GM12878 (cell line): ENCODE measurements around the gene COX6A1. TPM values are rescaled to one million over a fixed set of nuclear protein-coding genes. Genes with fewer than 3 reads are reported as not detected.
A peak's percentile ranks its signal among the peaks of the same experiment; 100 is the strongest.

ENCODE experiments used
- ATAC-seq: fragments of 200-7000 bp; cut with Tn5 transposase; 3 replicates; pipeline ENCODE4 v1.9.1; 2020; ENCODE audit warnings: mild to moderate bottlenecking, moderate library complexity
- BruUV-seq: library from RNA; stranded (reverse); fragments of 400-500 nt; replicated peaks from 2 replicates; lab custom pipeline; 2021; lab: Mats Ljungman, UMichigan
- CTCF ChIA-PET: fragments of 300-600 bp; sonication (Branson Sonifier 250); formaldehyde crosslinking; extraction: SDS; loops from one replicate; lab custom pipeline; 2021; ENCODE audit warnings: inconsistent platforms; lab: Yijun Ruan, JAX
- POLR2A ChIA-PET: fragments of 350-600 bp; formaldehyde crosslinking; extraction: SDS; loops from one replicate; lab custom pipeline; 2021; ENCODE audit warnings: inconsistent platforms; lab: Charles Lee
- RAD21 ChIA-PET: fragments of 300-600 bp; sonication (Branson Sonifier 250); formaldehyde crosslinking; loops from one replicate; lab custom pipeline; 2023; ENCODE audit warnings: antibody characterized with exemption; ENCODE audit not compliant: unreplicated experiment; lab: Charles Lee
- SMC1A ChIA-PET: fragments of 300-600 bp; sonication (Branson Sonifier 250); formaldehyde crosslinking; loops from one replicate; lab custom pipeline; 2023; ENCODE audit not compliant: unreplicated experiment, uncharacterized antibody; lab: Charles Lee
- DNase-seq: peaks from one replicate; pipeline ENCODE4 v3.0.0-alpha.2; 2011; ENCODE audit warnings: low read depth, low spot score
- FAIRE-seq: peaks from 3 replicates; lab custom pipeline; 2011; peaks lifted over from hg19 to GRCh38; lab: Jason Lieb, UNC
- H2AFZ ChIP-seq: 2 replicates; pipeline ENCODE4 v1.6.0; 2011; ENCODE audit warnings: low read depth, low read length, control low read depth; ENCODE audit not compliant: control insufficient read depth
- H3K27ac ChIP-seq: 2 replicates; pipeline ENCODE4 v1.5.1; 2011; ENCODE audit warnings: control low read depth; ENCODE audit not compliant: control insufficient read depth, insufficient read depth
- H3K27me3 ChIP-seq, 2 experiments: replicated peaks in 1 of 2; 2 replicates each; pipeline versions ENCODE4 v1.6.0 to v1.6.1; 2011; ENCODE audit warnings: low read length in 1 of 2; ENCODE audit not compliant: control insufficient read depth in 2 of 2, insufficient read depth in 2 of 2
- H3K36me3 ChIP-seq, 2 experiments: 2 replicates each; pipeline ENCODE4 v1.5.1; 2011; ENCODE audit warnings: low read length in 1 of 2; ENCODE audit not compliant: control insufficient read depth in 2 of 2, insufficient read depth in 2 of 2
- H3K4me1 ChIP-seq: 2 replicates; pipeline ENCODE4 v1.6.1; 2011; ENCODE audit warnings: mild to moderate bottlenecking, low read length, moderate library complexity, mixed read lengths; ENCODE audit not compliant: control insufficient read depth, insufficient read depth
- H3K4me2 ChIP-seq: 2 replicates; pipeline ENCODE4 v1.6.0; 2011; ENCODE audit warnings: control low read depth; ENCODE audit not compliant: control insufficient read depth, insufficient read depth
- H3K4me3 ChIP-seq: fragments of 200-600 bp; sonication (generic); 2 replicates; pipeline ENCODE4 v1.5.1; 2016
- H3K79me2 ChIP-seq: 2 replicates; pipeline ENCODE4 v1.6.0; 2011; ENCODE audit warnings: low read length; ENCODE audit not compliant: control insufficient read depth, insufficient read depth
- H3K9ac ChIP-seq: 2 replicates; pipeline ENCODE4 v1.8.0; 2011; ENCODE audit warnings: low read length, control low read depth, mixed read lengths; ENCODE audit not compliant: control insufficient read depth, insufficient read depth
- H3K9me3 ChIP-seq: replicated peaks from 3 replicates; pipeline ENCODE4 v1.5.1; 2011; ENCODE audit warnings: mild to moderate bottlenecking, low read length; ENCODE audit not compliant: control insufficient read depth, insufficient read depth
- H4K20me1 ChIP-seq: 2 replicates; pipeline ENCODE4 v1.6.0; 2011; ENCODE audit not compliant: control insufficient read depth, insufficient read depth
- BCLAF1 ChIP-seq: fragments of 450-650 bp; IDR thresholded peaks from 2 replicates; pipeline ENCODE4 v1.6.1; 2017; ENCODE audit warnings: antibody characterized with exemption, mild to moderate bottlenecking, moderate library complexity
- CBFB ChIP-seq: IDR thresholded peaks from 2 replicates; pipeline ENCODE4 v1.6.1; 2016; ENCODE audit warnings: antibody characterized with exemption, low read depth
- CTCF ChIP-seq, 3 experiments: IDR thresholded peaks in 2 of 3; conservative IDR thresholded peaks in 1 of 3; 2 replicates each; pipeline ENCODE4 v1.5.1; 2011; ENCODE audit warnings: low read depth in 3 of 3, low read length in 3 of 3, mild to moderate bottlenecking in 3 of 3, control low read depth in 2 of 3, moderate library complexity in 2 of 3, inconsistent platforms in 1 of 3, mixed read lengths in 1 of 3; ENCODE audit not compliant: control insufficient read depth in 2 of 3, insufficient read depth in 1 of 3; ENCODE audit errors: extremely low read depth in 1 of 3
- HDAC2 ChIP-seq: fragments of 200-600 bp; sonication (generic); IDR thresholded peaks from 2 replicates; pipeline ENCODE4 v1.6.1; 2017
- MEF2B ChIP-seq: fragments of 450-650 bp; IDR thresholded peaks from 2 replicates; pipeline ENCODE4 v1.6.1; 2018; ENCODE audit warnings: mild to moderate bottlenecking, moderate library complexity; ENCODE audit not compliant: partially characterized antibody, poor library complexity, severe bottlenecking
- MLLT1 ChIP-seq: fragments of 450-650 bp; IDR thresholded peaks from 2 replicates; pipeline ENCODE4 v1.6.1; 2016; ENCODE audit warnings: mild to moderate bottlenecking
- MYB ChIP-seq: fragments of 150-350 bp; IDR thresholded peaks from 2 replicates; pipeline ENCODE4 v1.6.1; 2014; ENCODE audit warnings: mild to moderate bottlenecking, low read depth, low read length, borderline replicate concordance
- MYC ChIP-seq: IDR thresholded peaks from 2 replicates; pipeline ENCODE4 v1.6.1; 2011; ENCODE audit warnings: mild to moderate bottlenecking, low read length, moderate library complexity, inconsistent platforms; ENCODE audit not compliant: insufficient read depth, insufficient replicate concordance, insufficient read length, severe bottlenecking
- RAD21 ChIP-seq: IDR thresholded peaks from 2 replicates; pipeline ENCODE4 v1.6.1; 2011; ENCODE audit warnings: mild to moderate bottlenecking, low read depth, low read length, moderate library complexity; ENCODE audit not compliant: insufficient read depth
- RCOR1 ChIP-seq: conservative IDR thresholded peaks from 2 replicates; pipeline ENCODE4 v1.6.1; 2012; ENCODE audit warnings: low read depth, low read length, improper control_type of control experiment
- SMC3 ChIP-seq: IDR thresholded peaks from 2 replicates; pipeline ENCODE4 v1.6.1; 2011; ENCODE audit warnings: low read length, improper control_type of control experiment, borderline replicate concordance
- TARDBP ChIP-seq: IDR thresholded peaks from 2 replicates; pipeline ENCODE4 v1.6.1; 2016; ENCODE audit warnings: borderline replicate concordance
- ZNF687 ChIP-seq: fragments of 450-650 bp; IDR thresholded peaks from 2 replicates; pipeline ENCODE4 v1.6.1; 2017; ENCODE audit warnings: mild to moderate bottlenecking, moderate library complexity
- WGBS: methylation state at CpG from one replicate; pipeline ENCODE4 v1.1.6; 2016; ENCODE audit warnings: low lambda C conversion rate; ENCODE audit not compliant: insufficient replicate concordance, insufficient coverage; ENCODE audit errors: missing lambda C conversion rate; 5-methylcytosine and 5-hydroxymethylcytosine counted together
- in situ Hi-C: fragments of 300-500 bp; cut with MboI; formaldehyde crosslinking; loops from 9 replicates; pipeline ENCODE4 v1.14.3; 2018; ENCODE audit warnings: mixed read lengths
- intact Hi-C: fragments of 100-400 bp; cut with micrococcal nuclease; formaldehyde crosslinking; loops from one replicate; pipeline ENCODE4 v1.14.2; 2022; ENCODE audit not compliant: unreplicated experiment
- polyA plus RNA-seq, 11 experiments: library from polyadenylated mRNA; depleted of rRNA in 4 of 11; unstranded in 6 of 11; stranded (reverse) in 5 of 11; fragments of >200 nt; fragmentation: Nextera tagmentation in 4 of 11; fragmentation: Illumina TruSeq in 1 of 11; extraction: Ambion mirVana in 4 of 11; extraction: Trizol in 1 of 11; gene quantifications; 1 replicate in 1 of 11; 2 replicates in 10 of 11; pipeline versions ENCODE4 v1.2.1 to v1.2.3, GENCODE V29; 2011 to 2016; ENCODE audit warnings: inconsistent platforms in 2 of 11, missing spikeins in 2 of 11, low read depth in 1 of 11
- total RNA-seq, 4 experiments: library from RNA; depleted of rRNA in 3 of 4; stranded (reverse); fragments of >200 nt in 3 of 4; fragmentation: Illumina TruSeq in 1 of 4; extraction: Trizol in 1 of 4; gene quantifications; 2 replicates each; pipeline versions ENCODE4 v1.2.1 to v1.2.3, GENCODE V29; 2013 to 2021

Gene COX6A1
- total and polyA plus RNA-seq, 10 of the 15 experiments (the other 5 are each of a cell fraction or from before 2014, with no cell fraction given): 408 to 2,723 (median 1,019) TPM

- in situ Hi-C loops (no loop called here), intact Hi-C loops (no loop called here)
- no peak for DNase-seq
- peaks cover 8 to 25% of the 10 kb centered on the region in 2 experiments for H3K36me3 ChIP-seq
- peak; percentile 92 for ATAC-seq
- no peaks in the 10 kb centered on the region for H3K4me1 ChIP-seq
- no peak for FAIRE-seq
- no peak overlapping the region for H3K4me2 ChIP-seq
- ChIA-PET RAD21 (no interaction called here), CTCF (interaction anchor here (1.3 to 4.3 kb wide), 5 partner anchors 14 to 152 kb away, joined by 3 to 39 read pairs (median 6); partner anchors contain the start of genes SIRT4 and SRSF9), SMC1A (interaction anchor here (0.7 to 3.0 kb wide), 5 partner anchors 9 to 82 kb away, joined by 3 to 10 read pairs (median 4); no protein-coding TSS in a partner anchor), POLR2A (interaction anchor here (0.7 kb wide), 1 partner anchor 11 kb away, joined by 3 read pairs; no protein-coding TSS in a partner anchor)
- H3K27ac ChIP-seq: no peak overlapping the region
- H3K79me2 ChIP-seq: peaks cover 2% of the 10 kb centered on the region
- no peak overlapping the region for H3K9ac ChIP-seq
- H4K20me1 ChIP-seq: no peaks in the 10 kb centered on the region
- H3K4me3 ChIP-seq: no peak overlapping the region
- no peaks in the 10 kb centered on the region for H3K27me3 ChIP-seq
- 12% methylated on average over 4 of the region's 4 CpGs for WGBS
- H2AFZ ChIP-seq: no peak overlapping the region
- BruUV-seq: no TSS peak
- no peaks in the 10 kb centered on the region for H3K9me3 ChIP-seq
- no peak for TF ChIP-seq RCOR1
- no peak for TF ChIP-seq MYC
- TF ChIP-seq MEF2B: no peak
- TF ChIP-seq CTCF (IDR thresholded peaks at IDR 0.05 in 2 of 3, conservative IDR thresholded peaks at IDR 0.05 in 1 of 3; ENCODE audit: control insufficient read depth in 2 of 3, extremely low read depth in 1 of 3, insufficient read depth in 1 of 3, low read depth in 3 of 3, low read length in 3 of 3): peak; percentile 55 to 74 (median 62)
- no peak for TF ChIP-seq CBFB
- no peak for TF ChIP-seq BCLAF1
- TF ChIP-seq ZNF687: no peak
- peak; percentile 40; the same call in 1 of the 2 replicates for TF ChIP-seq RAD21
- TF ChIP-seq TARDBP: no peak
- TF ChIP-seq MYB: no peak
- peak; percentile 17; the same call in 1 of the 2 replicates for TF ChIP-seq SMC3
- TF ChIP-seq MLLT1: no peak
- no peak for TF ChIP-seq HDAC2
These were observed 16.1 kb downstream of the COX6A1 start for GRCh38 chr12:120453977-120454376.
